IMR-90 (cell line): Measurements from ENCODE around the gene CA7. TPM values are rescaled to one million over a fixed set of nuclear protein-coding genes. Genes with fewer than 3 reads are reported as not detected.

Source experiments
- ATAC-seq: fragments of 200-7000 bp; cut with Tn5 transposase; 2 replicates; pipeline ENCODE4 v1.9.1; 2020; ENCODE audit warnings: low read depth, mild to moderate bottlenecking, moderate library complexity
- BruUV-seq: library from RNA; stranded (reverse); fragments of 400-500 nt; replicated peaks from 2 replicates; lab custom pipeline; 2021; lab: Mats Ljungman, UMichigan
- CTCF ChIA-PET: fragments of 300-600 bp; formaldehyde crosslinking; extraction: SDS; loops from one replicate; lab custom pipeline; 2021; ENCODE audit warnings: antibody characterized with exemption; lab: Yijun Ruan, JAX
- POLR2A ChIA-PET: fragments of 300-600 bp; sonication (Branson Sonifier 250); formaldehyde crosslinking; loops from one replicate; lab custom pipeline; 2022; ENCODE audit warnings: antibody characterized with exemption; ENCODE audit not compliant: unreplicated experiment; lab: Charles Lee
- DNase-seq: peaks from one replicate; pipeline ENCODE4 v3.0.0; 2013
- H2AFZ ChIP-seq: replicated peaks from 2 replicates; pipeline ENCODE3; 2013; ENCODE audit warnings: low read length, mild to moderate bottlenecking; ENCODE audit not compliant: poor library complexity
- H2AK5ac ChIP-seq: 2 replicates; pipeline ENCODE4 v1.6.1; 2013; ENCODE audit warnings: low read depth, low read length, inconsistent platforms
- H2AK9ac ChIP-seq: replicated peaks from 2 replicates; pipeline ENCODE3; 2013; ENCODE audit warnings: mild to moderate bottlenecking, low read depth, low read length, moderate library complexity; ENCODE audit not compliant: poor library complexity
- H2BK120ac ChIP-seq: 2 replicates; pipeline ENCODE4 v1.6.1; 2013; ENCODE audit warnings: low read depth, low read length, inconsistent platforms
- H2BK15ac ChIP-seq: 3 replicates; pipeline ENCODE4 v1.6.1; 2013; ENCODE audit warnings: low read depth, low read length, inconsistent platforms
- H2BK20ac ChIP-seq: 2 replicates; pipeline ENCODE4 v1.6.1; 2013; ENCODE audit warnings: low read depth, mild to moderate bottlenecking, inconsistent platforms, low read length, moderate library complexity
- H2BK5ac ChIP-seq: 2 replicates; pipeline ENCODE4 v1.6.1; 2013; ENCODE audit warnings: mild to moderate bottlenecking, low read depth, low read length, inconsistent platforms; ENCODE audit not compliant: poor library complexity, severe bottlenecking
- H3K14ac ChIP-seq: replicated peaks from 2 replicates; pipeline ENCODE4 v1.6.1; 2013; ENCODE audit warnings: low read depth, low read length, inconsistent platforms
- H3K18ac ChIP-seq: 2 replicates; pipeline ENCODE4 v1.6.1; 2013; ENCODE audit warnings: low read depth, low read length, control low read depth
- H3K23ac ChIP-seq: 2 replicates; pipeline ENCODE4 v1.6.1; 2013; ENCODE audit warnings: low read depth, low read length, inconsistent platforms
- H3K27ac ChIP-seq: 2 replicates; pipeline ENCODE4 v1.5.1; 2013; ENCODE audit warnings: mild to moderate bottlenecking, control low read depth, low read length; ENCODE audit not compliant: insufficient read depth
- H3K27me3 ChIP-seq: 2 replicates; pipeline ENCODE4 v1.6.1; 2013; ENCODE audit warnings: low read length; ENCODE audit not compliant: control insufficient read depth, insufficient read depth
- H3K36me3 ChIP-seq: 2 replicates; pipeline ENCODE4 v1.6.1; 2013; ENCODE audit warnings: low read length, mixed read lengths; ENCODE audit not compliant: control insufficient read depth, insufficient read depth
- H3K4ac ChIP-seq: 2 replicates; pipeline ENCODE4 v1.6.1; 2013; ENCODE audit warnings: low read depth, low read length, inconsistent platforms
- H3K4me1 ChIP-seq: 2 replicates; pipeline ENCODE4 v1.6.1; 2013; ENCODE audit warnings: low read length, mixed read lengths; ENCODE audit not compliant: control insufficient read depth, insufficient read depth
- H3K4me2 ChIP-seq: 2 replicates; pipeline ENCODE4 v1.6.1; 2013; ENCODE audit warnings: low read depth, mild to moderate bottlenecking, control low read depth, low read length, moderate library complexity
- H3K4me3 ChIP-seq: 2 replicates; pipeline ENCODE4 v1.5.1; 2013; ENCODE audit warnings: low read depth, mild to moderate bottlenecking, control low read depth, low read length, moderate library complexity; ENCODE audit not compliant: insufficient read depth
- H3K56ac ChIP-seq: 2 replicates; pipeline ENCODE4 v1.6.1; 2013; ENCODE audit warnings: low read length, inconsistent platforms; ENCODE audit not compliant: insufficient read depth; ENCODE audit errors: extremely low read depth
- H3K79me1 ChIP-seq, 2 experiments: 2 replicates each; pipeline ENCODE4 v1.6.1; 2013; ENCODE audit warnings: low read length in 2 of 2, inconsistent platforms in 1 of 2, low read depth in 1 of 2
- H3K9ac ChIP-seq: 2 replicates; pipeline ENCODE4 v1.6.1; 2013; ENCODE audit warnings: low read depth, low read length, control low read depth
- H3K9me1 ChIP-seq: 2 replicates; pipeline ENCODE4 v1.6.1; 2013; ENCODE audit warnings: low read length, inconsistent platforms; ENCODE audit not compliant: insufficient read depth
- H3K9me3 ChIP-seq: 2 replicates; pipeline ENCODE4 v1.6.1; 2013; ENCODE audit warnings: low read length; ENCODE audit not compliant: control insufficient read depth, insufficient read depth
- H4K20me1 ChIP-seq: 2 replicates; pipeline ENCODE4 v1.6.1; 2013; ENCODE audit warnings: low read length, inconsistent platforms; ENCODE audit not compliant: insufficient read depth
- H4K5ac ChIP-seq: 2 replicates; pipeline ENCODE4 v1.6.1; 2013; ENCODE audit warnings: mild to moderate bottlenecking, low read depth, low read length, control low read depth
- H4K8ac ChIP-seq, 2 experiments: 2 replicates each; pipeline ENCODE4 v1.6.1; 2013; ENCODE audit warnings: low read depth in 2 of 2, low read length in 2 of 2, control low read depth in 1 of 2, inconsistent platforms in 1 of 2
- H4K91ac ChIP-seq: 2 replicates; pipeline ENCODE4 v1.6.1; 2013; ENCODE audit warnings: low read depth, low read length, inconsistent platforms; ENCODE audit not compliant: insufficient read depth
- BHLHE40 ChIP-seq: fragments of 150-350 bp; IDR thresholded peaks from 2 replicates; pipeline ENCODE4 v1.6.1; 2016; ENCODE audit warnings: mild to moderate bottlenecking, low read depth, low read length
- CEBPB ChIP-seq: IDR thresholded peaks from 2 replicates; pipeline ENCODE4 v1.6.1; 2012; ENCODE audit warnings: low read depth, low read length, improper control_type of control experiment
- CHD1 ChIP-seq: IDR thresholded peaks from 2 replicates; pipeline ENCODE4 v1.6.1; 2012; ENCODE audit warnings: low read depth, low read length, improper control_type of control experiment
- ELK1 ChIP-seq: fragments of 150-350 bp; IDR thresholded peaks from 2 replicates; pipeline ENCODE4 v1.6.1; 2016; ENCODE audit warnings: low read depth, mild to moderate bottlenecking, low read length, moderate library complexity, borderline replicate concordance
- FOS ChIP-seq: fragments of 150-350 bp; IDR thresholded peaks from 2 replicates; pipeline ENCODE4 v1.6.1; 2016; ENCODE audit warnings: low read depth, low read length
- MAFK ChIP-seq: IDR thresholded peaks from 2 replicates; pipeline ENCODE4 v1.6.1; 2012; ENCODE audit warnings: low read depth, low read length, improper control_type of control experiment
- MAZ ChIP-seq: IDR thresholded peaks from 2 replicates; pipeline ENCODE4 v1.6.1; 2012; ENCODE audit warnings: low read depth, mild to moderate bottlenecking, low read length, improper control_type of control experiment, moderate library complexity, borderline replicate concordance
- MXI1 ChIP-seq: IDR thresholded peaks from 2 replicates; pipeline ENCODE4 v1.6.1; 2012; ENCODE audit warnings: low read depth, mild to moderate bottlenecking, low read length, moderate library complexity, borderline replicate concordance
- NFE2L2 ChIP-seq: fragments of 150-350 bp; IDR thresholded peaks from 2 replicates; pipeline ENCODE4 v1.6.1; 2016; ENCODE audit warnings: low read depth, mild to moderate bottlenecking, low read length
- POLR2A ChIP-seq: IDR thresholded peaks from 2 replicates; pipeline ENCODE4 v1.6.1; 2012; ENCODE audit warnings: mild to moderate bottlenecking, low read depth, low read length
- RAD21 ChIP-seq: IDR thresholded peaks from 2 replicates; pipeline ENCODE4 v1.6.1; 2012; ENCODE audit warnings: low read length, improper control_type of control experiment
- RCOR1 ChIP-seq: IDR thresholded peaks from 2 replicates; pipeline ENCODE4 v1.6.1; 2012; ENCODE audit warnings: mild to moderate bottlenecking, low read length, improper control_type of control experiment; ENCODE audit not compliant: insufficient replicate concordance
- RFX5 ChIP-seq: IDR thresholded peaks from 2 replicates; pipeline ENCODE4 v1.8.0; 2012; ENCODE audit warnings: low read depth, mild to moderate bottlenecking, low read length, moderate library complexity
- SMC3 ChIP-seq: fragments of 150-350 bp; IDR thresholded peaks from 2 replicates; pipeline ENCODE4 v1.6.1; 2016; ENCODE audit warnings: low read depth, mild to moderate bottlenecking, antibody characterized with exemption, low read length, moderate library complexity
- WGBS, 2 experiments: methylation state at CpG; one replicate each; pipeline versions ENCODE4 v1.1.5 to v1.1.7; 2013; ENCODE audit warnings: missing lambda C conversion rate in 2 of 2; ENCODE audit not compliant: insufficient read length in 1 of 2; ENCODE audit errors: extremely low coverage in 2 of 2; 5-methylcytosine and 5-hydroxymethylcytosine counted together
- dilution Hi-C: fragments of 300-500 bp; cut with HindIII; formaldehyde crosslinking; loops from one replicate; pipeline ENCODE4 v1.14.3; 2018; ENCODE audit warnings: low sequenced_read_pairs; ENCODE audit not compliant: unreplicated experiment
- in situ Hi-C: fragments of 300-500 bp; cut with MboI; formaldehyde crosslinking; loops from 3 replicates; pipeline ENCODE4 v1.14.3; 2019; ENCODE audit warnings: low sequenced_read_pairs, inconsistent platforms, mixed read lengths
- intact Hi-C: fragments of 100-400 bp; cut with micrococcal nuclease; formaldehyde crosslinking; loops from 2 replicates; pipeline ENCODE4 v1.10.0; 2022
- polyA plus RNA-seq, 3 experiments: library from polyadenylated mRNA; depleted of rRNA; stranded (reverse); fragments of >200 nt; gene quantifications; 2 replicates each; pipeline ENCODE4 v1.2.3, GENCODE V29; 2012; ENCODE audit warnings: low replicate concordance in 1 of 3
- total RNA-seq: library from RNA; depleted of rRNA; stranded (reverse); fragments of >200 nt; gene quantifications from 2 replicates; pipeline ENCODE4 v1.2.3, GENCODE V29; 2012
- TF ChIP-seq, protein P1 (sequence below): fragments of 150-350 bp; IDR thresholded peaks from 2 replicates; pipeline ENCODE4 v1.6.1; 2017; ENCODE audit warnings: mild to moderate bottlenecking, antibody characterized with exemption, low read length, low read depth
- TF ChIP-seq, protein P2 (sequence below): conservative IDR thresholded peaks from 2 replicates; pipeline ENCODE4 v1.5.1; 2012; ENCODE audit warnings: mild to moderate bottlenecking, low read depth, low read length, improper control_type of control experiment

The CA7 gene
- total and polyA plus RNA-seq, 2 of the 4 experiments (the other 2 are of a cell fraction), result not detected

GRCh38 chr16:66869424-66869823 is 25.2 kb downstream of the CA7 start:
- CTCF ChIA-PET, result interaction anchor here (3.2 kb wide), 1 partner anchor 39 kb away, joined by 22 read pairs; the partner anchor contains the start of gene NAE1
- H2BK20ac ChIP-seq, result no peak overlapping the region
- no peaks in the 10 kb centered on the region for H3K27me3 ChIP-seq
- H3K4me3 ChIP-seq, result no peak overlapping the region
- in situ Hi-C loops (loop anchor here (10.0 kb wide), 1 partner anchor 465 kb away; no protein-coding TSS in a partner anchor), intact Hi-C loops (loop anchor here (2.0 to 5.0 kb wide), 3 partner anchors 117 to 465 kb away; partner anchors contain the start of gene DYNC1LI2), dilution Hi-C loops (no loop called here)
- H3K56ac ChIP-seq, result no peak overlapping the region
- no peak overlapping the region for H2AK5ac ChIP-seq
- H3K14ac ChIP-seq, result no peak overlapping the region
- H2AK9ac ChIP-seq, result no peak overlapping the region
- no peak overlapping the region for H3K27ac ChIP-seq
- DNase-seq, result no peak
- H3K36me3 ChIP-seq, result no peaks in the 10 kb centered on the region
- no peak overlapping the region for H2BK15ac ChIP-seq
- peaks cover 3% of the 10 kb centered on the region; the same call in 1 of the 2 replicates for H4K20me1 ChIP-seq
- BruUV-seq, result no TSS peak
- H3K4ac ChIP-seq, result no peak overlapping the region
- no peak for ATAC-seq
- H3K23ac ChIP-seq, result no peak overlapping the region
- H3K9ac ChIP-seq, result no peak overlapping the region
- no peak overlapping the region for H2AFZ ChIP-seq
- POLR2A ChIA-PET, result no interaction called here
- no peaks in the 10 kb centered on the region for H3K9me3 ChIP-seq
- no peak for TF ChIP-seq POLR2A
- no peak for TF ChIP-seq MAFK
- TF ChIP-seq ELK1, result no peak
- no peak for TF ChIP-seq RFX5
- no peak for TF ChIP-seq SMC3
- TF ChIP-seq CHD1, result no peak
- no peak for TF ChIP-seq MXI1
- TF ChIP-seq NFE2L2, result no peak
- TF ChIP-seq, protein P1, sequence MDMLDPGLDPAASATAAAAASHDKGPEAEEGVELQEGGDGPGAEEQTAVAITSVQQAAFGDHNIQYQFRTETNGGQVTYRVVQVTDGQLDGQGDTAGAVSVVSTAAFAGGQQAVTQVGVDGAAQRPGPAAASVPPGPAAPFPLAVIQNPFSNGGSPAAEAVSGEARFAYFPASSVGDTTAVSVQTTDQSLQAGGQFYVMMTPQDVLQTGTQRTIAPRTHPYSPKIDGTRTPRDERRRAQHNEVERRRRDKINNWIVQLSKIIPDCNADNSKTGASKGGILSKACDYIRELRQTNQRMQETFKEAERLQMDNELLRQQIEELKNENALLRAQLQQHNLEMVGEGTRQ, result no peak
- TF ChIP-seq RCOR1, result no peak
- no peak for TF ChIP-seq CEBPB
- TF ChIP-seq FOS, result no peak
- TF ChIP-seq BHLHE40, result no peak
- TF ChIP-seq RAD21, result no peak
- TF ChIP-seq, protein P2, sequence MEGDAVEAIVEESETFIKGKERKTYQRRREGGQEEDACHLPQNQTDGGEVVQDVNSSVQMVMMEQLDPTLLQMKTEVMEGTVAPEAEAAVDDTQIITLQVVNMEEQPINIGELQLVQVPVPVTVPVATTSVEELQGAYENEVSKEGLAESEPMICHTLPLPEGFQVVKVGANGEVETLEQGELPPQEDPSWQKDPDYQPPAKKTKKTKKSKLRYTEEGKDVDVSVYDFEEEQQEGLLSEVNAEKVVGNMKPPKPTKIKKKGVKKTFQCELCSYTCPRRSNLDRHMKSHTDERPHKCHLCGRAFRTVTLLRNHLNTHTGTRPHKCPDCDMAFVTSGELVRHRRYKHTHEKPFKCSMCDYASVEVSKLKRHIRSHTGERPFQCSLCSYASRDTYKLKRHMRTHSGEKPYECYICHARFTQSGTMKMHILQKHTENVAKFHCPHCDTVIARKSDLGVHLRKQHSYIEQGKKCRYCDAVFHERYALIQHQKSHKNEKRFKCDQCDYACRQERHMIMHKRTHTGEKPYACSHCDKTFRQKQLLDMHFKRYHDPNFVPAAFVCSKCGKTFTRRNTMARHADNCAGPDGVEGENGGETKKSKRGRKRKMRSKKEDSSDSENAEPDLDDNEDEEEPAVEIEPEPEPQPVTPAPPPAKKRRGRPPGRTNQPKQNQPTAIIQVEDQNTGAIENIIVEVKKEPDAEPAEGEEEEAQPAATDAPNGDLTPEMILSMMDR, result no peak
- TF ChIP-seq MAZ, result no peak
- H4K5ac ChIP-seq, result no peak overlapping the region
- H2BK5ac ChIP-seq, result no peak overlapping the region
- H4K8ac ChIP-seq, result no peak overlapping the region
- no peak overlapping the region for H4K91ac ChIP-seq
- no peak overlapping the region for H2BK120ac ChIP-seq
- no peaks in the 10 kb centered on the region for H3K79me1 ChIP-seq
- peaks cover 7% of the 10 kb centered on the region for H3K4me1 ChIP-seq
- H3K9me1 ChIP-seq, result peaks cover 5% of the 10 kb centered on the region
- no peak overlapping the region for H3K18ac ChIP-seq
- 100% methylated on average over 1 of the region's 1 CpG; no CpG with 5 or more reads in 1 of the 2 experiments for WGBS, 2 experiments
- no peak overlapping the region for H3K4me2 ChIP-seq
